Epithelial cell of proximal tubule (primary cell): Measurements from ENCODE around the gene PROSER2. TPM values are rescaled to one million over a fixed set of nuclear protein-coding genes. Genes with fewer than 3 reads are reported as not detected.
A peak's percentile ranks its signal among the peaks of the same experiment; 100 is the strongest.

Experiments used
- DNase-seq: peaks from one replicate; pipeline ENCODE4 v3.0.0-alpha.2; 2011; ENCODE audit warnings: low read depth
- H3K4me3 ChIP-seq: 2 replicates; pipeline ENCODE4 v1.5.1; 2011; ENCODE audit warnings: low read depth, mild to moderate bottlenecking, low read length
- total RNA-seq: library from RNA; depleted of rRNA; stranded (reverse); fragments of >200 nt; gene quantifications from 2 replicates; pipeline ENCODE4 v1.2.3, GENCODE V29; 2015
- TF ChIP-seq, protein P1 (sequence below): conservative IDR thresholded peaks from 2 replicates; pipeline ENCODE4 v1.5.1; 2012; ENCODE audit warnings: low read depth, mild to moderate bottlenecking, low read length

PROSER2 gene
- total RNA-seq, 1 donor from 2014 or later = 91.6 TPM

DNA sequence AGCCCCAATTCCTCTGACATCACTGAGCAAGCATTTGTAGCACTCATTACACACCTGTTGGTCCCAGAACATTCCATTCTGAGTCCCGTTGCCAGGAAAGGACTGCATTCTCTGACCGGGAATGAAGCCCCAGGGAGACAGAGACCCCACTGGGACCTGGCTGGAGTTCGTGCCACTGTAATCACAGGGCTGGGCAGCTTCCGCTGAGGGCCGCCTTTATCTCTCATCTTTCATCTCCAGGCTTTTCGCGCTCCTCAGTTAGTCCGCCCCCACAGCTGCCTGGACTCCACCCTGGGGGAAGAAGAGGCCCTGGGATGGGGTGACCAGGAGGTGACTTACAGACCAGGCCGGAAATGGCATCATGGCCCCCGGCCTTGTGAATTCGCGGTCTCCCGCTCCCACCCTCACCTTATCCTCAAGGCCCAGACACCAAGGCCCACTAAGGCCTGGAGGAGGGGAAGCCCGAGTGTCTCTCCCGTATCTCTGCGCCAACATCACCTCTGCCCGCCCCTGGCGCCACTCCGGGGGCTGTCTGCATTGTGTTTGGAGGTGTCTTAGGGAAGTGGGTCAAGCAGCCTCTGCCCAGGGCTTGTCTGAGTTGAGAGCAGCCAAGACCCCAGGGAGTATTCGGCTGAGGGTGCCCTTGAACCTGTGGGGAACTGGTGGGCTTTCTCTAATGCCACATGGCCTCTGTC lies 75.4 kb downstream of the PROSER2 start:
- H3K4me3 ChIP-seq = no peak overlapping the region
- TF ChIP-seq, protein P1, sequence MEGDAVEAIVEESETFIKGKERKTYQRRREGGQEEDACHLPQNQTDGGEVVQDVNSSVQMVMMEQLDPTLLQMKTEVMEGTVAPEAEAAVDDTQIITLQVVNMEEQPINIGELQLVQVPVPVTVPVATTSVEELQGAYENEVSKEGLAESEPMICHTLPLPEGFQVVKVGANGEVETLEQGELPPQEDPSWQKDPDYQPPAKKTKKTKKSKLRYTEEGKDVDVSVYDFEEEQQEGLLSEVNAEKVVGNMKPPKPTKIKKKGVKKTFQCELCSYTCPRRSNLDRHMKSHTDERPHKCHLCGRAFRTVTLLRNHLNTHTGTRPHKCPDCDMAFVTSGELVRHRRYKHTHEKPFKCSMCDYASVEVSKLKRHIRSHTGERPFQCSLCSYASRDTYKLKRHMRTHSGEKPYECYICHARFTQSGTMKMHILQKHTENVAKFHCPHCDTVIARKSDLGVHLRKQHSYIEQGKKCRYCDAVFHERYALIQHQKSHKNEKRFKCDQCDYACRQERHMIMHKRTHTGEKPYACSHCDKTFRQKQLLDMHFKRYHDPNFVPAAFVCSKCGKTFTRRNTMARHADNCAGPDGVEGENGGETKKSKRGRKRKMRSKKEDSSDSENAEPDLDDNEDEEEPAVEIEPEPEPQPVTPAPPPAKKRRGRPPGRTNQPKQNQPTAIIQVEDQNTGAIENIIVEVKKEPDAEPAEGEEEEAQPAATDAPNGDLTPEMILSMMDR = no peak
- peak; percentile 63 for DNase-seq

DNA sequence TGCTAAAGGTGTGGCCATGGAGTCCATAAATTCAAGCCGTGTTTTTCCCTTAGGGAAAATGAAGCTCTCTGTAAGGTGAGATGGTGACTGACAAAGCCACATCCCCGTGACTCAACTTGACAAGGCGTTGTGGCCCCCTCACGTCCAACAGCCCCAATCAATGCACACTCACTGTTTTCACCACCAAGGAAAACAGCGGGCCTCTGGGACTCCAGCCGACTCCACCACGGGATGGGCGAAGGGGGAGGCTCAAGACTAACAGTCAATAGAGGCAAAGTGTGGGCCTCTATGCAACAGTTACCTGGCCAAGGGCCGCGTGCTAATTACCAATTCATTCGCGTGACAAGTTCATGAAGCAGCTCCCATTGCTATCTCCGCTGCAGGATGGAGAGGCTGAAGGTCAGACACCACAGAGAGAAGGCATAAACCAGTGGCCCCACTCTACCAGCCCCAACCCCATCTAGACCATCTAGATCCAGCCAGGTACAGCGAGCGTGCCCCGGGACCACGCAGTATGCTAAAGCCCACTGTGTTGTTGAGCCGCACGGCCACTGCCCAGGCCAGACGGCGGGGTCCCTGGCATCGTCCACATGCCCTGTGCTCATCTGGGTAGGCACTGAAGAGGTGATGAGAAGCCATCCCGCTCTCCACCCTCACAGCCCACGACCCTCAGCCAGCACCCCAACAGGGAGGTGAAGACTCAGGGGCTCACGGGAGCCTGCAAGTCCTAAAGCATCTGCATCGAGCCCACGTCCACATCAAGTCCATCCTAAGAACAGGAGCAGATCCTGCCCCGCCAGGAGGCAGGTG lies 76.1 kb downstream of the PROSER2 start:
- DNase-seq = no peak
- H3K4me3 ChIP-seq = no peak overlapping the region
- TF ChIP-seq, protein P1 = no peak

DNA sequence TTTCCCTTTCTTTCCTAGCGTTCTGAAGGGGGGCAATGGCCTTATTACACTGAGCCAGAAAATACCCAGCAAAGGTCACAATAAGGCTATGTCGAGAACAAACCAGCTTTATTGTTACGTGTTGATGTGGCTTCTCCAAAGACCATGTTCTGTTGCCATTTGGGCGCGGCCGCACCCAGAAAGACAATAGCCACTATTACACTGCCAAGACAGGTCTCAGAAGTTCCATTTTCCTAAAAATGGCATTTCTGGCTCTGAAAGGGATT lies 77.8 kb downstream of the PROSER2 start:
- DNase-seq = no peak
- TF ChIP-seq, protein P1 = no peak
- no peak overlapping the region for H3K4me3 ChIP-seq

DNA sequence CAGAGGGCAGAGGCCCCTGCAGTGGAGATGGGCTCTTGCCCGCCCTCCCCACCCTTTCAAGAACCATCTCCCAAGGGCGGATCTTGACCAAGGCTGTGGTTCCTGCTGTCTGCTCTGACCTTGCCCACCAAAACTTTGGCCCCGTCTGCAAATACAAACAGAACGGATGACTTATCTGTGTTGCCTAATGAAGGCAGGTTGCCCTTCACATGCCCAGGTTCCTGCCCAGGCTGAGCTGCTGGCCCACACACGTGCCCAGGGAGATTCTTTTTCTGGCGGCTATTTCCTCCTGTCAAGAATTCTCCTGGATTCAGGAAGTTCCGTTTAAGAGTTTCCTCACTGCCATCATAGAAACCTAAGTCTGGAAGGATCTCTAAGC lies 78.3 kb downstream of the PROSER2 start:
- TF ChIP-seq, protein P1 = no peak
- DNase-seq = no peak
- no peak overlapping the region for H3K4me3 ChIP-seq

DNA sequence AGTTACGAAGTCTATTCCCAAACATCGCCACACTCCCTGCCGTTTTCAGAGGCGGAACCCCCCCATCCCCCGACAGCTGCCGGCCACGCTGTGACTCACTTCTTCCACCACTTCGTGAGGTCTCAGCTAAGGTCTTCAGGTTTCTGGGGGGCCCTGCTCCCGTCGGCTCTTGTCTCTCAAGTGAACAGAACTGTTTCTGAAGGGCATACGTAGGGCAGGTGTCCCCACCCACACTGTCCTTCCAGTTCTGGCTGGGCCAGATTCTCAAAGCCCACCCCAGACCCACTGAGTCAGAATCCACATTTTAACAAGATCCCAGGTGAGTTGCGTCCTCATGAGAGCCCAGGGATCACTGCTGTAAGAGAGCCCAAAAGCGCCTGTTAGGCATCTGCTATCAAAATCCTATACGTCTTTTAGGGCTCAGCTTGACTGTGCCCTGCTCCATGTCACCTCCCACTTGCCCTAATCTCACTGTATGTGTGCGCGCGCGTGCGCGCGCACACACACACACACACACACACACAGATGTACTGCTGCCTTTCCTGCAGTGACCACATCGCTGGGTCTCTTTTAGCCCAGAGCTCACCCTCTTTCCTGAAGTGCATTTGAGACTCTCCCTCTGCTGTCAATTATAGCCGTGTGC lies 78.8 kb downstream of the PROSER2 start:
- DNase-seq = no peak
- TF ChIP-seq, protein P1 = no peak
- no peak overlapping the region for H3K4me3 ChIP-seq

DNA sequence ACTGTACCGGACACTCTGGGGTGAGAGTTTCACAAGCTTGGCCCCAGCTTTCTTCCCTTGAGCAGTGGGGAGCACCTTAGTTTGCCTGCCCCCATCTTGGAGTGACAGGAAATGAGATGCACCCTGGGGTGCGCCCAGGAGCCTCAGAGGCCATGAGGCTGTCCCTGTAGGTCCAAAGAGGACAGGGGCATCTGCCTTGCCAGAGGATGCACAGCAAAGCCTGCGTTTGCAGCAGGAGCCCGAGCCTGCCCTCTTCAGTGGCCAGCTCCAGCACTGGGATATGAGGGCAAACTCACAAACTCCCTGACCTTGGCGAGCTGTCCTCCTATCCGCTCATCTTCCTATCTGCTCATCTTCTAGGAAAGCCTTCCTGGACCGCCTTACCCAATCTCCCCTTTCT lies 79.5 kb downstream of the PROSER2 start:
- no peak for DNase-seq
- H3K4me3 ChIP-seq = no peak overlapping the region
- TF ChIP-seq, protein P1 = no peak
